IMR-90 (cell line): Measurements from ENCODE around the gene PSMD1. TPM values are rescaled to one million over a fixed set of nuclear protein-coding genes. Genes with fewer than 3 reads are reported as not detected.
A peak's percentile ranks its signal among the peaks of the same experiment; 100 is the strongest.

Experiments
- ATAC-seq: fragments of 200-7000 bp; cut with Tn5 transposase; 2 replicates; pipeline ENCODE4 v1.9.1; 2020; ENCODE audit warnings: low read depth, mild to moderate bottlenecking, moderate library complexity
- BruUV-seq: library from RNA; stranded (reverse); fragments of 400-500 nt; replicated peaks from 2 replicates; lab custom pipeline; 2021; lab: Mats Ljungman, UMichigan
- CTCF ChIA-PET: fragments of 300-600 bp; formaldehyde crosslinking; extraction: SDS; loops from one replicate; lab custom pipeline; 2021; ENCODE audit warnings: antibody characterized with exemption; lab: Yijun Ruan, JAX
- POLR2A ChIA-PET: fragments of 300-600 bp; sonication (Branson Sonifier 250); formaldehyde crosslinking; loops from one replicate; lab custom pipeline; 2022; ENCODE audit warnings: antibody characterized with exemption; ENCODE audit not compliant: unreplicated experiment; lab: Charles Lee
- DNase-seq: peaks from one replicate; pipeline ENCODE4 v3.0.0; 2013
- H2AFZ ChIP-seq: replicated peaks from 2 replicates; pipeline ENCODE3; 2013; ENCODE audit warnings: low read length, mild to moderate bottlenecking; ENCODE audit not compliant: poor library complexity
- H2AK5ac ChIP-seq: 2 replicates; pipeline ENCODE4 v1.6.1; 2013; ENCODE audit warnings: low read depth, low read length, inconsistent platforms
- H2AK9ac ChIP-seq: replicated peaks from 2 replicates; pipeline ENCODE3; 2013; ENCODE audit warnings: mild to moderate bottlenecking, low read depth, low read length, moderate library complexity; ENCODE audit not compliant: poor library complexity
- H2BK120ac ChIP-seq: 2 replicates; pipeline ENCODE4 v1.6.1; 2013; ENCODE audit warnings: low read depth, low read length, inconsistent platforms
- H2BK15ac ChIP-seq: 3 replicates; pipeline ENCODE4 v1.6.1; 2013; ENCODE audit warnings: low read depth, low read length, inconsistent platforms
- H2BK20ac ChIP-seq: 2 replicates; pipeline ENCODE4 v1.6.1; 2013; ENCODE audit warnings: low read depth, mild to moderate bottlenecking, inconsistent platforms, low read length, moderate library complexity
- H2BK5ac ChIP-seq: 2 replicates; pipeline ENCODE4 v1.6.1; 2013; ENCODE audit warnings: mild to moderate bottlenecking, low read depth, low read length, inconsistent platforms; ENCODE audit not compliant: poor library complexity, severe bottlenecking
- H3K14ac ChIP-seq: replicated peaks from 2 replicates; pipeline ENCODE4 v1.6.1; 2013; ENCODE audit warnings: low read depth, low read length, inconsistent platforms
- H3K18ac ChIP-seq: 2 replicates; pipeline ENCODE4 v1.6.1; 2013; ENCODE audit warnings: low read depth, low read length, control low read depth
- H3K23ac ChIP-seq: 2 replicates; pipeline ENCODE4 v1.6.1; 2013; ENCODE audit warnings: low read depth, low read length, inconsistent platforms
- H3K27ac ChIP-seq: 2 replicates; pipeline ENCODE4 v1.5.1; 2013; ENCODE audit warnings: mild to moderate bottlenecking, control low read depth, low read length; ENCODE audit not compliant: insufficient read depth
- H3K27me3 ChIP-seq: 2 replicates; pipeline ENCODE4 v1.6.1; 2013; ENCODE audit warnings: low read length; ENCODE audit not compliant: control insufficient read depth, insufficient read depth
- H3K36me3 ChIP-seq: 2 replicates; pipeline ENCODE4 v1.6.1; 2013; ENCODE audit warnings: low read length, mixed read lengths; ENCODE audit not compliant: control insufficient read depth, insufficient read depth
- H3K4ac ChIP-seq: 2 replicates; pipeline ENCODE4 v1.6.1; 2013; ENCODE audit warnings: low read depth, low read length, inconsistent platforms
- H3K4me1 ChIP-seq: 2 replicates; pipeline ENCODE4 v1.6.1; 2013; ENCODE audit warnings: low read length, mixed read lengths; ENCODE audit not compliant: control insufficient read depth, insufficient read depth
- H3K4me2 ChIP-seq: 2 replicates; pipeline ENCODE4 v1.6.1; 2013; ENCODE audit warnings: low read depth, mild to moderate bottlenecking, control low read depth, low read length, moderate library complexity
- H3K4me3 ChIP-seq: 2 replicates; pipeline ENCODE4 v1.5.1; 2013; ENCODE audit warnings: low read depth, mild to moderate bottlenecking, control low read depth, low read length, moderate library complexity; ENCODE audit not compliant: insufficient read depth
- H3K56ac ChIP-seq: 2 replicates; pipeline ENCODE4 v1.6.1; 2013; ENCODE audit warnings: low read length, inconsistent platforms; ENCODE audit not compliant: insufficient read depth; ENCODE audit errors: extremely low read depth
- H3K79me1 ChIP-seq, 2 experiments: 2 replicates each; pipeline ENCODE4 v1.6.1; 2013; ENCODE audit warnings: low read length in 2 of 2, inconsistent platforms in 1 of 2, low read depth in 1 of 2
- H3K9ac ChIP-seq: 2 replicates; pipeline ENCODE4 v1.6.1; 2013; ENCODE audit warnings: low read depth, low read length, control low read depth
- H3K9me1 ChIP-seq: 2 replicates; pipeline ENCODE4 v1.6.1; 2013; ENCODE audit warnings: low read length, inconsistent platforms; ENCODE audit not compliant: insufficient read depth
- H3K9me3 ChIP-seq: 2 replicates; pipeline ENCODE4 v1.6.1; 2013; ENCODE audit warnings: low read length; ENCODE audit not compliant: control insufficient read depth, insufficient read depth
- H4K20me1 ChIP-seq: 2 replicates; pipeline ENCODE4 v1.6.1; 2013; ENCODE audit warnings: low read length, inconsistent platforms; ENCODE audit not compliant: insufficient read depth
- H4K5ac ChIP-seq: 2 replicates; pipeline ENCODE4 v1.6.1; 2013; ENCODE audit warnings: mild to moderate bottlenecking, low read depth, low read length, control low read depth
- H4K8ac ChIP-seq, 2 experiments: 2 replicates each; pipeline ENCODE4 v1.6.1; 2013; ENCODE audit warnings: low read depth in 2 of 2, low read length in 2 of 2, control low read depth in 1 of 2, inconsistent platforms in 1 of 2
- H4K91ac ChIP-seq: 2 replicates; pipeline ENCODE4 v1.6.1; 2013; ENCODE audit warnings: low read depth, low read length, inconsistent platforms; ENCODE audit not compliant: insufficient read depth
- BHLHE40 ChIP-seq: fragments of 150-350 bp; IDR thresholded peaks from 2 replicates; pipeline ENCODE4 v1.6.1; 2016; ENCODE audit warnings: mild to moderate bottlenecking, low read depth, low read length
- CEBPB ChIP-seq: IDR thresholded peaks from 2 replicates; pipeline ENCODE4 v1.6.1; 2012; ENCODE audit warnings: low read depth, low read length, improper control_type of control experiment
- CHD1 ChIP-seq: IDR thresholded peaks from 2 replicates; pipeline ENCODE4 v1.6.1; 2012; ENCODE audit warnings: low read depth, low read length, improper control_type of control experiment
- ELK1 ChIP-seq: fragments of 150-350 bp; IDR thresholded peaks from 2 replicates; pipeline ENCODE4 v1.6.1; 2016; ENCODE audit warnings: low read depth, mild to moderate bottlenecking, low read length, moderate library complexity, borderline replicate concordance
- FOS ChIP-seq: fragments of 150-350 bp; IDR thresholded peaks from 2 replicates; pipeline ENCODE4 v1.6.1; 2016; ENCODE audit warnings: low read depth, low read length
- MAFK ChIP-seq: IDR thresholded peaks from 2 replicates; pipeline ENCODE4 v1.6.1; 2012; ENCODE audit warnings: low read depth, low read length, improper control_type of control experiment
- MAZ ChIP-seq: IDR thresholded peaks from 2 replicates; pipeline ENCODE4 v1.6.1; 2012; ENCODE audit warnings: low read depth, mild to moderate bottlenecking, low read length, improper control_type of control experiment, moderate library complexity, borderline replicate concordance
- MXI1 ChIP-seq: IDR thresholded peaks from 2 replicates; pipeline ENCODE4 v1.6.1; 2012; ENCODE audit warnings: low read depth, mild to moderate bottlenecking, low read length, moderate library complexity, borderline replicate concordance
- NFE2L2 ChIP-seq: fragments of 150-350 bp; IDR thresholded peaks from 2 replicates; pipeline ENCODE4 v1.6.1; 2016; ENCODE audit warnings: low read depth, mild to moderate bottlenecking, low read length
- POLR2A ChIP-seq: IDR thresholded peaks from 2 replicates; pipeline ENCODE4 v1.6.1; 2012; ENCODE audit warnings: mild to moderate bottlenecking, low read depth, low read length
- RAD21 ChIP-seq: IDR thresholded peaks from 2 replicates; pipeline ENCODE4 v1.6.1; 2012; ENCODE audit warnings: low read length, improper control_type of control experiment
- RCOR1 ChIP-seq: IDR thresholded peaks from 2 replicates; pipeline ENCODE4 v1.6.1; 2012; ENCODE audit warnings: mild to moderate bottlenecking, low read length, improper control_type of control experiment; ENCODE audit not compliant: insufficient replicate concordance
- RFX5 ChIP-seq: IDR thresholded peaks from 2 replicates; pipeline ENCODE4 v1.8.0; 2012; ENCODE audit warnings: low read depth, mild to moderate bottlenecking, low read length, moderate library complexity
- SMC3 ChIP-seq: fragments of 150-350 bp; IDR thresholded peaks from 2 replicates; pipeline ENCODE4 v1.6.1; 2016; ENCODE audit warnings: low read depth, mild to moderate bottlenecking, antibody characterized with exemption, low read length, moderate library complexity
- USF2 ChIP-seq: fragments of 150-350 bp; IDR thresholded peaks from 2 replicates; pipeline ENCODE4 v1.6.1; 2017; ENCODE audit warnings: mild to moderate bottlenecking, antibody characterized with exemption, low read length, low read depth
- WGBS, 2 experiments: methylation state at CpG; one replicate each; pipeline versions ENCODE4 v1.1.5 to v1.1.7; 2013; ENCODE audit warnings: missing lambda C conversion rate in 2 of 2; ENCODE audit not compliant: insufficient read length in 1 of 2; ENCODE audit errors: extremely low coverage in 2 of 2; 5-methylcytosine and 5-hydroxymethylcytosine counted together
- dilution Hi-C: fragments of 300-500 bp; cut with HindIII; formaldehyde crosslinking; loops from one replicate; pipeline ENCODE4 v1.14.3; 2018; ENCODE audit warnings: low sequenced_read_pairs; ENCODE audit not compliant: unreplicated experiment
- in situ Hi-C: fragments of 300-500 bp; cut with MboI; formaldehyde crosslinking; loops from 3 replicates; pipeline ENCODE4 v1.14.3; 2019; ENCODE audit warnings: low sequenced_read_pairs, inconsistent platforms, mixed read lengths
- intact Hi-C: fragments of 100-400 bp; cut with micrococcal nuclease; formaldehyde crosslinking; loops from 2 replicates; pipeline ENCODE4 v1.10.0; 2022
- polyA plus RNA-seq, 3 experiments: library from polyadenylated mRNA; depleted of rRNA; stranded (reverse); fragments of >200 nt; gene quantifications; 2 replicates each; pipeline ENCODE4 v1.2.3, GENCODE V29; 2012; ENCODE audit warnings: low replicate concordance in 1 of 3
- total RNA-seq: library from RNA; depleted of rRNA; stranded (reverse); fragments of >200 nt; gene quantifications from 2 replicates; pipeline ENCODE4 v1.2.3, GENCODE V29; 2012

The PSMD1 gene
- total and polyA plus RNA-seq, 2 of the 4 experiments (the other 2 are of a cell fraction) = 89.8 to 181 TPM

GRCh38 chr2:231187736-231188505, 131.3 kb downstream of the PSMD1 start:
- H3K4ac ChIP-seq = peak overlapping the region; percentile 58
- in situ Hi-C loops = no loop called here
- H2BK5ac ChIP-seq = no peak overlapping the region
- H3K18ac ChIP-seq = peak overlapping the region; percentile 55; the same call in 1 of the 2 replicates
- H4K8ac ChIP-seq = peak overlapping the region in 1 of 2 experiments; percentile 70; a peak in 1 of 4 replicates
- no peaks in the 10 kb centered on the region for H4K20me1 ChIP-seq
- H3K79me1 ChIP-seq = no peaks in the 10 kb centered on the region
- ATAC-seq = no peak; the same call in 1 of the 2 replicates
- H3K27me3 ChIP-seq = no peaks in the 10 kb centered on the region
- peak overlapping the region; percentile 38 for H2AK9ac ChIP-seq
- POLR2A ChIA-PET = no interaction called here
- peak overlapping the region; percentile 86 for H2BK120ac ChIP-seq
- H4K91ac ChIP-seq = no peak overlapping the region
- peaks cover 15% of the 10 kb centered on the region; the same call in 1 of the 2 replicates for H3K4me1 ChIP-seq
- H3K23ac ChIP-seq = no peak overlapping the region
- H3K36me3 ChIP-seq = no peaks in the 10 kb centered on the region
- 65% methylated on average over 2 of the region's 18 CpGs; no CpG with 5 or more reads in 1 of the 2 experiments for WGBS, 2 experiments
- no peak overlapping the region for H3K56ac ChIP-seq
- intact Hi-C loops = no loop called here
- CTCF ChIA-PET = interaction anchor here (1.7 kb wide), 1 partner anchor 84 kb away, joined by 5 read pairs; no protein-coding TSS in a partner anchor
- H2BK15ac ChIP-seq = peak overlapping the region; percentile 36; the same call in 1 of the 3 replicates
- no peak overlapping the region for H3K9ac ChIP-seq
- no peak overlapping the region for H3K4me3 ChIP-seq
- H3K27ac ChIP-seq = no peak overlapping the region; the same call in 1 of the 2 replicates
- peak overlapping the region; percentile 19 for H2AFZ ChIP-seq
- BruUV-seq = no TSS peak
- peak overlapping the region; percentile 34; the same call in 1 of the 2 replicates for H3K14ac ChIP-seq
- no peak overlapping the region for H3K4me2 ChIP-seq
- no peaks in the 10 kb centered on the region for H3K9me3 ChIP-seq
- dilution Hi-C loops = no loop called here
- peaks cover 3% of the 10 kb centered on the region; the same call in 1 of the 2 replicates for H3K9me1 ChIP-seq
- peak overlapping the region; percentile 79; the same call in 1 of the 2 replicates for H2AK5ac ChIP-seq
- peak; percentile 24 for DNase-seq
- peak overlapping the region; percentile 49; the same call in 1 of the 2 replicates for H4K5ac ChIP-seq
- H2BK20ac ChIP-seq = peak overlapping the region; percentile 16
- TF ChIP-seq RCOR1 (no peak), MAFK (no peak), CHD1 (no peak), ELK1 (no peak), MXI1 (no peak), SMC3 (no peak), FOS (no peak), NFE2L2 (no peak), BHLHE40 (no peak), CEBPB (no peak), RAD21 (no peak), USF2 (no peak), POLR2A (no peak), RFX5 (no peak), MAZ (no peak)
